ENCODE measurements around the gene MCM5. TPM values are rescaled to one million over a fixed set of nuclear protein-coding genes. Genes with fewer than 3 reads are reported as not detected.
A peak's percentile ranks its signal among the peaks of the same experiment; 100 is the strongest.

The MCM5 gene
- total RNA-seq, 1 experiment from 2014 or later: 112 TPM

- H4K20me1 ChIP-seq (ENCODE audit: low read length): no peaks in the 10 kb centered on the region
- intact Hi-C loops (cut with micrococcal nuclease): no loop called here
These were observed 23.0 kb upstream of the MCM5 start for GRCh38 chr22:35376728-35377472.

GRCh38 chr22:35377735-35378134 lies 22.2 kb upstream of the MCM5 start:
- H3K4me1 ChIP-seq (ENCODE audit: insufficient read depth, low read length): peaks cover 29% of the 10 kb centered on the region
- H4K20me1 ChIP-seq (ENCODE audit: low read length): no peaks in the 10 kb centered on the region
- H3K9ac ChIP-seq (ENCODE audit: low read length): no peak overlapping the region; the same call in 1 of the 2 replicates
- H3K4me2 ChIP-seq (ENCODE audit: low read length): no peak overlapping the region; the same call in 1 of the 2 replicates
- no peak for TF ChIP-seq EZH2 (IDR thresholded peaks at IDR 0.05; ENCODE audit: low read length, unreplicated experiment)
- no peak for TF ChIP-seq EZH2phosphoT487 (IDR thresholded peaks at IDR 0.05; ENCODE audit: borderline replicate concordance, low read length)
- TF ChIP-seq CTCF (conservative IDR thresholded peaks at IDR 0.05; ENCODE audit: low read depth, low read length): no peak
- ChIA-PET CTCF (no interaction called here), POLR2A (ENCODE audit: unreplicated experiment) (no interaction called here)
- no peaks in the 10 kb centered on the region for H3K36me3 ChIP-seq (ENCODE audit: low read depth, low read length)
- H3F3A ChIP-seq (ENCODE audit: low read length, unreplicated experiment): no peaks in the 10 kb centered on the region
- peak overlapping the region; percentile 61; the same call in 1 of the 2 replicates for H3K27ac ChIP-seq (ENCODE audit: low read length)
- H3K4me3 ChIP-seq (ENCODE audit: low read length): no peak overlapping the region
- BruUV-seq (replicated peaks): no TSS peak
- ATAC-seq (no peak), DNase-seq (no peak)
- no peaks in the 10 kb centered on the region for H3K27me3 ChIP-seq (ENCODE audit: low read length)
- H2AFZ ChIP-seq (ENCODE audit: low read length): no peak overlapping the region
- H3K9me2 ChIP-seq (replicated peaks; ENCODE audit: low read length): no peaks in the 10 kb centered on the region
- no peaks in the 10 kb centered on the region for H3K9me3 ChIP-seq (ENCODE audit: low read length)
- intact Hi-C loops (cut with micrococcal nuclease): no loop called here
- H3K79me2 ChIP-seq (ENCODE audit: low read length): peaks cover 9% of the 10 kb centered on the region

More at GRCh38 chr22:35376728-35377472, 23.0 kb upstream of the MCM5 start:
- ChIA-PET POLR2A (ENCODE audit: unreplicated experiment) (interaction anchor here (0.6 kb wide), 1 partner anchor 1000 kb away, joined by 3 read pairs; no protein-coding TSS in a partner anchor), CTCF (no interaction called here)
- DNase-seq (peak; percentile 94), ATAC-seq (peak; percentile 41)
- Histone ChIP-seq H2AFZ (ENCODE audit: low read length) (peak overlapping the region; percentile 41; the same call in 1 of the 2 replicates), H3K9me3 (ENCODE audit: low read length) (no peaks in the 10 kb centered on the region), H3K9ac (ENCODE audit: low read length) (peak overlapping the region; percentile 55), H3K4me3 (ENCODE audit: low read length) (no peak overlapping the region), H3F3A (ENCODE audit: low read length, unreplicated experiment) (no peaks in the 10 kb centered on the region), H3K27ac (ENCODE audit: low read length) (peak overlapping the region; percentile 66), H3K9me2 (replicated peaks; ENCODE audit: low read length) (no peaks in the 10 kb centered on the region), H3K79me2 (ENCODE audit: low read length) (peaks cover 6% of the 10 kb centered on the region), H3K36me3 (ENCODE audit: low read depth, low read length) (no peaks in the 10 kb centered on the region), H3K27me3 (ENCODE audit: low read length) (no peaks in the 10 kb centered on the region), H3K4me2 (ENCODE audit: low read length) (peak overlapping the region; percentile 50), H3K4me1 (ENCODE audit: insufficient read depth, low read length) (peaks cover 31% of the 10 kb centered on the region)
- BruUV-seq (replicated peaks): no TSS peak
- TF ChIP-seq EZH2phosphoT487 (IDR thresholded peaks at IDR 0.05; ENCODE audit: borderline replicate concordance, low read length) (no peak), CTCF (conservative IDR thresholded peaks at IDR 0.05; ENCODE audit: low read depth, low read length) (no peak), EZH2 (IDR thresholded peaks at IDR 0.05; ENCODE audit: low read length, unreplicated experiment) (no peak)

- peaks cover 29% of the 10 kb centered on the region for H3K4me1 ChIP-seq (ENCODE audit: insufficient read depth, low read length)
- H3K4me2 ChIP-seq (ENCODE audit: low read length): no peak overlapping the region
These were observed 21.3 kb upstream of the MCM5 start for GRCh38 chr22:35378621-35379020.

More at GRCh38 chr22:35378621-35379020, 21.3 kb upstream of the MCM5 start:
- Histone ChIP-seq H3K27ac (ENCODE audit: low read length) (no peak overlapping the region), H3K36me3 (ENCODE audit: low read depth, low read length) (no peaks in the 10 kb centered on the region), H3K9me2 (replicated peaks; ENCODE audit: low read length) (no peaks in the 10 kb centered on the region), H3K79me2 (ENCODE audit: low read length) (peaks cover 9% of the 10 kb centered on the region), H3K4me3 (ENCODE audit: low read length) (no peak overlapping the region), H3K9me3 (ENCODE audit: low read length) (no peaks in the 10 kb centered on the region), H3K27me3 (ENCODE audit: low read length) (no peaks in the 10 kb centered on the region), H2AFZ (ENCODE audit: low read length) (no peak overlapping the region), H3F3A (ENCODE audit: low read length, unreplicated experiment) (no peaks in the 10 kb centered on the region), H4K20me1 (ENCODE audit: low read length) (no peaks in the 10 kb centered on the region), H3K9ac (ENCODE audit: low read length) (no peak overlapping the region)
- POLR2A ChIA-PET (ENCODE audit: unreplicated experiment): no interaction called here
- BruUV-seq (replicated peaks): no TSS peak
- intact Hi-C loops (cut with micrococcal nuclease): no loop called here
- no peak for ATAC-seq
- TF ChIP-seq CTCF (conservative IDR thresholded peaks at IDR 0.05; ENCODE audit: low read depth, low read length) (no peak), EZH2 (IDR thresholded peaks at IDR 0.05; ENCODE audit: low read length, unreplicated experiment) (no peak), EZH2phosphoT487 (IDR thresholded peaks at IDR 0.05; ENCODE audit: borderline replicate concordance, low read length) (no peak)
- CTCF ChIA-PET: no interaction called here
- DNase-seq: no peak

All from PC-3 (cell line).